ENCODE data around the gene SLC9C1.

Gene SLC9C1

GRCh38 chr3:112128843-112129727, 164.9 kb downstream of the SLC9C1 start:
- DNase-seq, result no peak

GRCh38 chr3:112127522-112128494, 166.2 kb downstream of the SLC9C1 start:
- no peak for DNase-seq

- no peak for DNase-seq
These were observed 167.5 kb downstream of the SLC9C1 start for GRCh38 chr3:112126511-112126911.

- no peak for DNase-seq
These were observed 169.0 kb downstream of the SLC9C1 start for GRCh38 chr3:112124907-112125607.

GRCh38 chr3:112123548-112123947, 170.5 kb downstream of the SLC9C1 start:
- DNase-seq, result no peak

GRCh38 chr3:112122870-112123269, 171.1 kb downstream of the SLC9C1 start:
- no peak for DNase-seq

GRCh38 chr3:112121577-112122547, 172.2 kb downstream of the SLC9C1 start:
- peak; percentile 27 for DNase-seq

- DNase-seq, result no peak
These were observed 173.8 kb downstream of the SLC9C1 start for GRCh38 chr3:112119962-112120836.

GRCh38 chr3:112117841-112118571, 176.0 kb downstream of the SLC9C1 start:
- no peak for DNase-seq

- no peak for DNase-seq
These were observed 176.6 kb downstream of the SLC9C1 start for GRCh38 chr3:112117415-112117814.

GRCh38 chr3:112116748-112117186, 177.2 kb downstream of the SLC9C1 start:
- peak; percentile 62 for DNase-seq

GRCh38 chr3:112115806-112116383, 178.1 kb downstream of the SLC9C1 start:
- no peak for DNase-seq

- DNase-seq, result no peak
These were observed 178.8 kb downstream of the SLC9C1 start for GRCh38 chr3:112115161-112115739.

- DNase-seq, result no peak
These were observed 179.3 kb downstream of the SLC9C1 start for GRCh38 chr3:112114576-112115160.

- peak; percentile 92 for DNase-seq
These were observed 182.1 kb downstream of the SLC9C1 start for GRCh38 chr3:112111785-112112402.

- peak; percentile 71 for DNase-seq
These were observed 184.7 kb downstream of the SLC9C1 start for GRCh38 chr3:112109322-112109721.

GRCh38 chr3:112104774-112105173, 189.2 kb downstream of the SLC9C1 start:
- no peak for DNase-seq

GRCh38 chr3:112101916-112102315, 192.1 kb downstream of the SLC9C1 start:
- no peak for DNase-seq

Data from COR-L47 (cell line).